OCI-LY7 (cell line): ENCODE data around the gene KRTAP5-5.

Experiments used
- EZH2phosphoT487 ChIP-seq: fragments of 200-600 bp; sonication (generic); IDR thresholded peaks from 2 replicates; pipeline ENCODE4 v1.6.1; 2018; ENCODE audit warnings: low read depth, borderline replicate concordance, mild to moderate bottlenecking, mixed run types, antibody characterized with exemption, low read length, moderate library complexity, mixed read lengths
- TF ChIP-seq, protein P1 (sequence below): fragments of 200-600 bp; sonication (generic); conservative IDR thresholded peaks from 2 replicates; pipeline ENCODE4 v1.5.1; 2014; ENCODE audit warnings: mild to moderate bottlenecking, antibody characterized with exemption, low read length, moderate library complexity, mixed read lengths

DNA sequence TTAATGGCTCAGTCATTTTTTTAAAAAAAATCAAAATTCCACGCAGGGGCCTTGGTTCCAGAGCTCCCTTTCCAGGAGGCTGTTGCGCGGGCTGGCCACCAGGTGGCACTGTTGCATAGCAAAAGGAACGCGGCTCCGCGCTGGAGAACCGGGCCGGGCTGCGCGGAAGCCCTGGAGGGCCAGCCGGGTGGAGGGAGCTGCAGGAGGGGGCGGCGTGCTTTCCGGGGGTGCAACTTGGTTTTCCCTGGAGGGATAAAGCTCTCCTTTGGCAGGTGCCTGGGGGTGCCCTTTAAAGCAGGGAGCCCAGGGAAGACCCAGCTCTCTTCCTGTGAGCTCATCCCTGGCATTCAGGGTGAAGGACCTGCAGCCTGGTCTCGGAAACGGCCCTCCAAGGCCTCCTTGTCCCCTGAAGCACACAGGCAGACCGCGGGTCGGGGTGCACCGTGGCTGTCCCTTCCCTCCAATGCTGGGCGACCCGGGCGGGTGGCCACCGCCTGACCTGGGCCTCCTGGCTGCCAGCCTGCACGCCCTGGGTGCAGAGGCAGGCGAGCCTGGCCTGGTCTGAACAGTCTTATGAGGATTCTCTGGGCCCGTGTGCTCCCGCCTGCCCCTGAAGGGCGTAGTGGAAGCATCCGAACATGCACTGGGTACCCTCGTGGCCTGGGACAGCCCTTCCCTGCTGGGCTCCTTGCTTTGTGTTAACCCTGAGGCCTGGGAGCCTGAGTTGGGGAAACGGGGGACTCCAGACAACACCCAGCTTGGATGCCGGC, 23.4 kb downstream of the KRTAP5-5 start:
- TF ChIP-seq, protein P1, sequence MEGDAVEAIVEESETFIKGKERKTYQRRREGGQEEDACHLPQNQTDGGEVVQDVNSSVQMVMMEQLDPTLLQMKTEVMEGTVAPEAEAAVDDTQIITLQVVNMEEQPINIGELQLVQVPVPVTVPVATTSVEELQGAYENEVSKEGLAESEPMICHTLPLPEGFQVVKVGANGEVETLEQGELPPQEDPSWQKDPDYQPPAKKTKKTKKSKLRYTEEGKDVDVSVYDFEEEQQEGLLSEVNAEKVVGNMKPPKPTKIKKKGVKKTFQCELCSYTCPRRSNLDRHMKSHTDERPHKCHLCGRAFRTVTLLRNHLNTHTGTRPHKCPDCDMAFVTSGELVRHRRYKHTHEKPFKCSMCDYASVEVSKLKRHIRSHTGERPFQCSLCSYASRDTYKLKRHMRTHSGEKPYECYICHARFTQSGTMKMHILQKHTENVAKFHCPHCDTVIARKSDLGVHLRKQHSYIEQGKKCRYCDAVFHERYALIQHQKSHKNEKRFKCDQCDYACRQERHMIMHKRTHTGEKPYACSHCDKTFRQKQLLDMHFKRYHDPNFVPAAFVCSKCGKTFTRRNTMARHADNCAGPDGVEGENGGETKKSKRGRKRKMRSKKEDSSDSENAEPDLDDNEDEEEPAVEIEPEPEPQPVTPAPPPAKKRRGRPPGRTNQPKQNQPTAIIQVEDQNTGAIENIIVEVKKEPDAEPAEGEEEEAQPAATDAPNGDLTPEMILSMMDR, result peak; percentile 96
- no peak for TF ChIP-seq EZH2phosphoT487
